KMS-11 (cell line): ENCODE measurements around the gene KCNK6.

Experiments
- H2AFZ ChIP-seq: fragments of 200-600 bp; sonication (generic); 2 replicates; pipeline ENCODE4 v1.6.1; 2016; ENCODE audit warnings: antibody characterized with exemption, mixed run types, low read depth
- H3K27ac ChIP-seq: fragments of 200-600 bp; sonication (generic); 2 replicates; pipeline ENCODE4 v1.6.1; 2016; ENCODE audit warnings: mild to moderate bottlenecking, mixed run types
- H3K27me3 ChIP-seq: fragments of 200-600 bp; sonication (generic); 2 replicates; pipeline ENCODE4 v1.6.1; 2017; ENCODE audit warnings: mild to moderate bottlenecking, low read depth, mixed run types, moderate library complexity; ENCODE audit not compliant: insufficient read depth
- H3K36me3 ChIP-seq: fragments of 200-600 bp; sonication (generic); 2 replicates; pipeline ENCODE4 v1.6.1; 2017; ENCODE audit warnings: mild to moderate bottlenecking, mixed run types; ENCODE audit not compliant: insufficient read depth
- H3K4me1 ChIP-seq: fragments of 200-600 bp; sonication (generic); 2 replicates; pipeline ENCODE4 v1.6.1; 2016; ENCODE audit warnings: mild to moderate bottlenecking, low read depth, mixed run types; ENCODE audit not compliant: poor library complexity, severe bottlenecking
- H3K4me2 ChIP-seq: fragments of 200-600 bp; sonication (generic); 2 replicates; pipeline ENCODE4 v1.7.0; 2016; ENCODE audit warnings: mild to moderate bottlenecking, mixed run types
- H3K4me3 ChIP-seq: fragments of 200-600 bp; sonication (generic); IDR thresholded peaks from 2 replicates; pipeline ENCODE4 v1.6.1; 2017; ENCODE audit warnings: low read depth, low read length, mixed read lengths; ENCODE audit not compliant: insufficient read depth
- H3K79me2 ChIP-seq: fragments of 200-600 bp; sonication (generic); 2 replicates; pipeline ENCODE4 v1.6.1; 2016; ENCODE audit warnings: low read depth, mixed run types; ENCODE audit not compliant: insufficient read depth
- H3K9ac ChIP-seq: fragments of 200-600 bp; sonication (generic); 2 replicates; pipeline ENCODE4 v1.6.1; 2016; ENCODE audit warnings: mild to moderate bottlenecking, mixed run types
- H4K20me1 ChIP-seq: fragments of 200-600 bp; sonication (generic); 2 replicates; pipeline ENCODE4 v1.6.1; 2016; ENCODE audit warnings: mild to moderate bottlenecking, mixed run types; ENCODE audit not compliant: insufficient read depth
- TF ChIP-seq, protein P1 (sequence below): fragments of 200-600 bp; sonication (generic); conservative IDR thresholded peaks from 2 replicates; pipeline ENCODE4 v1.6.1; 2017; ENCODE audit warnings: low read depth, mild to moderate bottlenecking, antibody characterized with exemption, low read length, moderate library complexity, mixed read lengths

KCNK6 gene

DNA sequence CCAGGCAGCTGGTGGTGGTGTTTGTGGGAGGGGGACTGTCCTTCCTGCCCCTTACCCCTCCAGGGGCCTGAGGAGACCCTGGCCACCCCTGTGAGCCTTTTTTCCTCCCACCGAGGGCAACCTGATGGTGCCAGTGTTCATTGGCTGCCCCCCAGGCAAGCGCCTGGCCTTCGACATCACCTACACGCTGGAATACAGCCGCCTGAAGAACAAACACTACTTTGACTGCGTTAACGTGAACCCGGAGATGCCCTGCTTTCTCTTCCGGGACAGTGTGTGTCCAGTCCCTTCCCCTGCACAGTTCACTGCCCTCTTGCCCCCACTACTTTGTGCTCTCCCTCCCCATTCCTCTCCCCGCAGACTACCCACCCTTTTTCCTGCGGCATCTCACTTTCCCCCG lies 47.4 kb downstream of the KCNK6 start:
- Histone ChIP-seq H2AFZ (no peak overlapping the region), H4K20me1 (no peaks in the 10 kb centered on the region), H3K79me2 (no peaks in the 10 kb centered on the region), H3K27ac (no peak overlapping the region), H3K36me3 (no peaks in the 10 kb centered on the region), H3K27me3 (peaks cover 27% of the 10 kb centered on the region), H3K4me2 (no peak overlapping the region), H3K4me1 (no peaks in the 10 kb centered on the region), H3K4me3 (no peak overlapping the region), H3K9ac (no peak overlapping the region)
- TF ChIP-seq, protein P1, sequence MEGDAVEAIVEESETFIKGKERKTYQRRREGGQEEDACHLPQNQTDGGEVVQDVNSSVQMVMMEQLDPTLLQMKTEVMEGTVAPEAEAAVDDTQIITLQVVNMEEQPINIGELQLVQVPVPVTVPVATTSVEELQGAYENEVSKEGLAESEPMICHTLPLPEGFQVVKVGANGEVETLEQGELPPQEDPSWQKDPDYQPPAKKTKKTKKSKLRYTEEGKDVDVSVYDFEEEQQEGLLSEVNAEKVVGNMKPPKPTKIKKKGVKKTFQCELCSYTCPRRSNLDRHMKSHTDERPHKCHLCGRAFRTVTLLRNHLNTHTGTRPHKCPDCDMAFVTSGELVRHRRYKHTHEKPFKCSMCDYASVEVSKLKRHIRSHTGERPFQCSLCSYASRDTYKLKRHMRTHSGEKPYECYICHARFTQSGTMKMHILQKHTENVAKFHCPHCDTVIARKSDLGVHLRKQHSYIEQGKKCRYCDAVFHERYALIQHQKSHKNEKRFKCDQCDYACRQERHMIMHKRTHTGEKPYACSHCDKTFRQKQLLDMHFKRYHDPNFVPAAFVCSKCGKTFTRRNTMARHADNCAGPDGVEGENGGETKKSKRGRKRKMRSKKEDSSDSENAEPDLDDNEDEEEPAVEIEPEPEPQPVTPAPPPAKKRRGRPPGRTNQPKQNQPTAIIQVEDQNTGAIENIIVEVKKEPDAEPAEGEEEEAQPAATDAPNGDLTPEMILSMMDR, result no peak

DNA sequence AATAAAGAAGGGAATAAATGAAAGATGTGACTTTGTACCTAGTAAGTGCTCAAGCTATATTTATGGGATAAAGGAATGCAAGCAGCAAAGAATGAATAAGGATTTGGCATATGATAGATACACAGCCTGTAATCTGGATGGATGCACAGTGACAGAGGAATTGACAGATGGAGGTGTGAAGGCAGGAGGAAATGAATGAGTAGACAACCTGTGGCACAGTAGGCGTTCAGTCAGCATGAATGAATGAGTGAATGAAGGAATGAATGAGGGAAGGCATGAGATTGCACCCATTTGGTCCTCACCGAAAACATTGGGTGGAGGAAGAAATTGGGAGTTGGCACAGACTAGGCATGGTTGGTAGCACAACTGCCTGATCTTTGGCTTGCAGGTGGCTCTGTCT lies 49.9 kb downstream of the KCNK6 start:
- Histone ChIP-seq H4K20me1 (no peaks in the 10 kb centered on the region), H3K36me3 (no peaks in the 10 kb centered on the region), H3K27ac (no peak overlapping the region), H2AFZ (no peak overlapping the region), H3K9ac (no peak overlapping the region), H3K4me2 (no peak overlapping the region), H3K4me3 (no peak overlapping the region), H3K27me3 (peaks cover 25% of the 10 kb centered on the region), H3K79me2 (0 out of 2 replicates have a peak, but pooled peaks cover under 1% of the 10 kb centered on the region), H3K4me1 (peaks cover 6% of the 10 kb centered on the region)
- TF ChIP-seq, protein P1, result no peak

DNA sequence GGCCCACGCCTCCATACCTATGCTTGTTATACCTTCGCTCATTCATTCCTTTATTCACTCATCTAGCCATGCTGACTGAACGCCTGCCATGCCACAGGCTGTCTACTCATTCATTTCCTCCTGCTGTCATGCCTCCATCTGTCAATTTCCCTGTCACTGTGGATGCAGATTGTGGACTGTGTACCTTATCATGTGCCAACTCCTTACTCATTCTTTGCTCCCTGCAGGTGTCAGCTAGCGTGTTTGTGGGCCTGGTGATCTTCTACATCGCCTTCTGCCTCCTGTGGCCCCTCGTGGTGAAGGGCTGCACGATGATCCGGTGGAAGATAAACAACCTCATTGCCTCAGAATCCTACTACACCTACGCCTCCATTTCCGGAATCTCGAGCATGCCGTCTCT lies 50.7 kb downstream of the KCNK6 start:
- Histone ChIP-seq H3K9ac (no peak overlapping the region), H3K4me2 (no peak overlapping the region), H2AFZ (no peak overlapping the region), H3K27ac (no peak overlapping the region), H4K20me1 (no peaks in the 10 kb centered on the region), H3K4me1 (peaks cover 6% of the 10 kb centered on the region), H3K4me3 (no peak overlapping the region), H3K36me3 (no peaks in the 10 kb centered on the region), H3K79me2 (peaks cover 8% of the 10 kb centered on the region), H3K27me3 (peaks cover 18% of the 10 kb centered on the region)
- TF ChIP-seq, protein P1, result no peak

DNA sequence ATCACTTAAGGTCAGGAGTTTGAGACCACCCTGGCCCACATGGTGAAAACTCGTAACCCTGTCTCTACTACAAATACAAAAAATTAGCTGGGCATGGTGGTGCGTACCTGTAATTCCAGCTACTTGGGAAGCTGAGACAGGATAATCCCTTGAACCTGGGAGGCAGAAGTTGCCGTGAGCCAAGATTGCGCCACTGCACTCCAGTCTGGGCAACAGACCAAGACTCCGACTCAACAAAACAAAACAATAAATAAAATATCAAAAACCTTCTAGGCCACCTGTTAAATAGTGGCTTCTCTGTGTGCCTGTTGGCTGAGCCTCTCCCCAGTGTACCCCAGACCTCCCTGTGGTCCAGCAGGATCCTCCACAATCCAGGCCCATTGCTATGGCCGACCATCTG lies 51.4 kb downstream of the KCNK6 start:
- Histone ChIP-seq H3K27me3 (peaks cover 11% of the 10 kb centered on the region), H3K9ac (no peak overlapping the region), H2AFZ (no peak overlapping the region), H4K20me1 (no peaks in the 10 kb centered on the region), H3K36me3 (no peaks in the 10 kb centered on the region), H3K79me2 (peaks cover 15% of the 10 kb centered on the region), H3K4me3 (no peak overlapping the region), H3K4me2 (no peak overlapping the region), H3K27ac (no peak overlapping the region), H3K4me1 (peaks cover 10% of the 10 kb centered on the region)
- TF ChIP-seq, protein P1, result no peak
